K562 (cell line): ENCODE data around the gene TMEM245. TPM values are rescaled to one million over a fixed set of nuclear protein-coding genes. Genes with fewer than 3 reads are reported as not detected.

Experiments used
- ASH1L ChIP-seq: fragments of 450-650 bp; IDR thresholded peaks from 2 replicates; pipeline ENCODE4 v1.6.1; 2018; ENCODE audit warnings: borderline replicate concordance, mild to moderate bottlenecking, low read depth; ENCODE audit not compliant: partially characterized antibody
- BRF2 ChIP-seq: IDR thresholded peaks from 3 replicates; pipeline ENCODE4 v1.6.1; 2011; ENCODE audit warnings: borderline replicate concordance, mild to moderate bottlenecking; ENCODE audit not compliant: insufficient read length, insufficient read depth
- CGGBP1 ChIP-seq: fragments of 250-450 bp; sonication (Bioruptor Pico); IDR thresholded peaks from 2 replicates; pipeline ENCODE4 v1.9.0; 2021; ENCODE audit warnings: mild to moderate bottlenecking
- CLOCK ChIP-seq: fragments of 250-450 bp; sonication (Bioruptor Pico); IDR thresholded peaks from 2 replicates; pipeline ENCODE4 v1.4.0; 2020; ENCODE audit warnings: mild to moderate bottlenecking, moderate library complexity, borderline replicate concordance
- ETS1 ChIP-seq: conservative IDR thresholded peaks from 2 replicates; pipeline ENCODE4 v1.6.1; 2011; ENCODE audit warnings: low read depth, mild to moderate bottlenecking, low read length; ENCODE audit not compliant: control insufficient read depth
- KHSRP ChIP-seq: fragments of 450-650 bp; IDR thresholded peaks from 2 replicates; pipeline ENCODE4 v1.6.1; 2017
- NR0B1 ChIP-seq: fragments of 450-650 bp; IDR thresholded peaks from one replicate; pipeline ENCODE4 v1.6.1; 2018; ENCODE audit warnings: mild to moderate bottlenecking, moderate library complexity; ENCODE audit not compliant: partially characterized antibody
- ZBTB11 ChIP-seq, 3 experiments: fragments of 200-800 bp in 1 of 3; fragments of 250-450 bp in 1 of 3; fragments of 450-650 bp in 1 of 3; sonication (Bioruptor Pico) in 1 of 3; sonication (Bioruptor generic) in 1 of 3; formaldehyde crosslinking in 1 of 3; IDR thresholded peaks; 2 replicates each; pipeline versions ENCODE4 v1.6.1 to v1.8.0; 2016 to 2022; ENCODE audit warnings: mild to moderate bottlenecking in 2 of 3, missing genetic modification characterization in 2 of 3, missing compliant biosample characterization in 1 of 3, moderate library complexity in 1 of 3
- ZBTB33 ChIP-seq: sonication (generic); formaldehyde crosslinking; IDR thresholded peaks from 2 replicates; pipeline ENCODE4 v1.8.1; 2023; ENCODE audit warnings: mild to moderate bottlenecking, missing genetic modification reagents
- ZZZ3 ChIP-seq: fragments of 450-650 bp; IDR thresholded peaks from 2 replicates; pipeline ENCODE4 v1.6.1; 2016; ENCODE audit warnings: antibody characterized with exemption, mild to moderate bottlenecking, moderate library complexity
- polyA plus RNA-seq, 8 experiments: library from polyadenylated mRNA; depleted of rRNA in 4 of 8; stranded (reverse) in 5 of 8; unstranded in 3 of 8; fragments of >200 nt; fragmentation: Nextera tagmentation in 2 of 8; fragmentation: Illumina TruSeq in 1 of 8; extraction: Ambion mirVana in 2 of 8; extraction: Trizol in 1 of 8; gene quantifications; 2 replicates each; pipeline versions ENCODE4 v1.2.1 to v1.2.3, GENCODE V29; 2011 to 2014; ENCODE audit warnings: inconsistent platforms in 1 of 8, missing spikeins in 1 of 8
- total RNA-seq, 7 experiments: library from RNA; depleted of rRNA in 6 of 7; stranded (reverse); fragments of >200 nt in 6 of 7; fragmentation: Illumina TruSeq in 2 of 7; extraction: Trizol in 2 of 7; gene quantifications; 2 replicates each; pipeline versions ENCODE4 v1.2.1 to v1.2.3, GENCODE V29; 2011 to 2021; ENCODE audit warnings: low replicate concordance in 1 of 7

TMEM245 gene
- total and polyA plus RNA-seq, 9 of the 15 experiments (the other 6 are each of a cell fraction or from before 2014, with no cell fraction given), result 8.5 to 43.2 (median 24.3) TPM

GRCh38 chr9:109012009-109012875, 107.5 kb downstream of the TMEM245 start (continued):
- TF ChIP-seq CLOCK (CRISPR knock-in tag) (no peak), NR0B1 (no peak), ZZZ3 (no peak), ASH1L (no peak), ZBTB11 (CRISPR knock-in tag; IDR thresholded peaks at IDR 0.05) (no peak), ZBTB33 (CRISPR knock-in tag) (no peak), CGGBP1 (CRISPR knock-in tag) (no peak), BRF2 (no peak), KHSRP (no peak), ETS1 (no peak)
